GM18858 (cell line): ENCODE measurements around the gene KDM4C.

ENCODE experiments used
- ATAC-seq: cut with Tn5 transposase; IDR thresholded peaks from one replicate; pipeline ENCODE4 v1.9.1; 2021; ENCODE audit not compliant: unreplicated experiment

KDM4C gene

GRCh38 chr9:6852243-6852963 is 94.6 kb downstream of the KDM4C start:
- no peak for ATAC-seq

GRCh38 chr9:6855860-6856259 is 98.1 kb downstream of the KDM4C start:
- no peak for ATAC-seq

DNA sequence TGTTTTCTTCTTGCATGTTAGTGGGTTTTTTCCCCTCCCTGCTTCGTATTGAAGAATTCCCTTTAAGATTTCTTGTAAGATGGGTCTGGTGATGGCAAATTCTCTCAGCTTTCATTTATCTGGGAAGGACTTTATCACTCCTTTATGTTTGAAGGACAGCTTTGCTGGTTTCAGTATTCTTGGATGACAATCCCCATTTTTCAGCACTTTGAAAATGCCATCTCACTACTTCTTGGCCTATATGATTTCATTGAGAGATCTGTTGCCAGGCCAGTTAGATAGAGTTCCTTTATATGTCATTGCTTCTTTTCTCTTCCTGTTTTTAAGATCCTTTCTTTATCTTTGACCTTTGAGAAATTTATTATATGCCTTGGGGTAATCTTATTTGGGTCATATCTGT is 106.3 kb downstream of the KDM4C start:
- no peak for ATAC-seq

- no peak for ATAC-seq
These were observed 111.5 kb downstream of the KDM4C start for GRCh38 chr9:6869081-6869948.

DNA sequence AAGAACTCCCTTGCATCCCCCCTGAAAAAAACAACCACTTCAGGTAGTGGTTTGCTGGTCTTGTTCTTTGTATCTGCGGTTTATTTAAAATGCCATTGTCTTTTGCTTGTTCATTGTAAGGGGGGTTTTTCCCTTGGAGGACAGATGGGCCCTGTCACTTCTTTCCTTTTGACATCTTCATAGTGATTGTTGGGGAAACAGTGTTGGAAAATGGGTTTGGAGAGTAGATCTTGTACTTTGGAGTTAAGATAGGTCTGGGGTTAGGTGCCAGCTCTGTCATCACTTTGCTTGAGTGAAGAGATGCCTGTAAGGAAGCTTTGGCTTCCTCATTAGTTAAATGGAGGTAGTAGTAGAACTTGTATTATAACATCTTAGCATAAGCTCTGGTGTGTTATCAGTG is 112.4 kb downstream of the KDM4C start:
- no peak for ATAC-seq

DNA sequence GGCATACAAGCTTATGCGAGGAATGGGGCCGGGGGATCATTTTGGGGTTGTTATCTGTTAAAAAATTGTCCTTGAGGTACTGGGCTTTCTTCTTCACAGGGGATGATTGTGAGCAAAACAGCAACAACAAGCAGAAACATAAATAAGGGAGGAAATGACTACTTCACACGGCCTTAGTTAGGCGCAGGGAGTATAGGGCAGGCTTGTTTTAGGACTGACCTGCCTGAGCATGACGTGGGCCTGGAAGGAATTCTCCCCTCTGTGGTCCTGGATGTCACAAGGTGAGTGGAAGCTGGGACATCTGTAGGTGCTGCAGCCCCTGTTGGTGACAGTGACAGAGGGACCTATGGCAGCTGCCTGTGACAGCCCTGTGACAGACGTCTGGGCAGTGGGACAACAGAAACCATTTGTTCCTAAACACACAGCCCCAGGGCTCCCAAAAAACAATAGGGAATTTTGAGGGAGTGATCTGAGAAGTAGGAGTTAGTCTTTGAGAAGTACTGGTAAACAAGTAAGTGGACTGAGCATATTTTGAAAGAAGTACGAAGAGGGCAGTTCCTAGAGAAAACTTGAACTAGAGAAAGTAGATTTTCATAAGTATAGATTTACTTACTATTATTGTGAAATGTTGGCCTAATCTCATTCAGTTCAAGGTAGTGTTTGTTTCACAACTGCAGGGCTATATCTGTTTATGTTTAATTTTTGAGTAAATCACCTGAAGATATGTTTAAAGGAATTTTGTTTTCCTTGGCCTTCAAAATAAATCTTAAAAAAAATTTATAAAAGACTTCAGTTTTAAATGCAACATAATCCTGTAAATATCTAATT is 113.1 kb downstream of the KDM4C start:
- ATAC-seq, result no peak

- no peak for ATAC-seq
These were observed 116.1 kb downstream of the KDM4C start for GRCh38 chr9:6873857-6874256.

- no peak for ATAC-seq
These were observed 118.6 kb downstream of the KDM4C start for GRCh38 chr9:6876195-6876894.

- ATAC-seq, result no peak
These were observed 119.9 kb downstream of the KDM4C start for GRCh38 chr9:6877671-6878161.

DNA sequence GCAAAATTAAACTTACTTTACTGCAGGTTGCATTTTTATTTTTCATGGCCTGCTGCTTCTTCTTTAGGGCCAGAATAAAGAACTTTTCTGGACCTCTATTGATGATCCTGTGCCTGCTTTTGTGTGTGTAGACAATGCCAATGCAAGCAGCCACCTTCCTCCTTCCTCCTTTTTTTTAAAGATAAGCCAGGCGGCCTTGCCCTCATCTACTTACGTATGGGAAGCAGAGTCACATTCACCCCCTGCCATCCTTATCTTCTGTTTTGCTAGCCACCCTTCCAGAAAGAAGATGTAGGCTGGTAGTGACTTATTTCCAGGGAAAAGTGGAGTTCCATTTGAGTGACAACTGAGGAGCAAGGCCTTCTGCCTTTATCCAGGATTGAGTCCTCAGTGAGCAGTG is 122.9 kb downstream of the KDM4C start:
- no peak for ATAC-seq

- no peak for ATAC-seq
These were observed 126.3 kb downstream of the KDM4C start for GRCh38 chr9:6884101-6884500.

DNA sequence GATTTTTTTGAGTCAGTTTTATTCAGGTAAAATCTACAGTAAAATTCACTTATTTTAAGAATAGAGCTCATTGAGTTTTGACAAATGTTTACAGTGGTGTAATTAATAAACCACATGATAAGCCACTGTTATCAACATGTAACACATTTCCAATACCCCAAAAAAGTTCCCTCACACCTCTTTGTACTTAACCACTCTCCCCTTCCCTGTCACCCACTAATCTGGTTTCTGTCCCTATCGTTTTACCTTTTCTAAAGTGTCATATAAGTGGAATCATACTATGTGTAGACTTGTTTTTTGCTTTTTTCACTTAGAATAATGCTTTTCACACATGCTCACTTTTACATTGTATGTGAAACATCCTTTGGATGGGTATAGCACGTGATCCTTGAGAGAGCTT is 127.2 kb downstream of the KDM4C start:
- no peak for ATAC-seq

- no peak for ATAC-seq
These were observed 129.3 kb downstream of the KDM4C start for GRCh38 chr9:6887051-6887450.

GRCh38 chr9:6889868-6890267 is 132.1 kb downstream of the KDM4C start:
- no peak for ATAC-seq

- ATAC-seq, result peak; percentile 14
These were observed 135.8 kb downstream of the KDM4C start for GRCh38 chr9:6893350-6894131.

DNA sequence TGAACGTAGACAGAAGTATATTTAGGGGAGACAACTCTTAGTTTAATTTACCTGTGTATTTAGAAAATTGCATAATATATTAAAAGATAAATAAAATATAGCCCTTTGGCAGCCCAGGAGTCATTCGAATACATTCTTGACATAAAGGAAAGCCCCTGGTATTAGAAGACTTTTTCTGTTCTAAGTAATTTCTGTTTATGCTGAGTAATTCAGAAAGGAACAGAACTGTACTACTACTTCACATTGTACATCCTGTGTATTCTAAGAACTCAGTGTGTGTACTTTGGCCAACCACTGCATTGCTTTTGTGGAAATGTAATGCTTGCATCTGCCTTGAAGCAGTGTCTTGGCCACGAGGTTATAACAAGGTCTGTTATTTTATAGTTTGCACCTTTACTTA is 136.4 kb downstream of the KDM4C start:
- ATAC-seq, result peak; percentile 95

DNA sequence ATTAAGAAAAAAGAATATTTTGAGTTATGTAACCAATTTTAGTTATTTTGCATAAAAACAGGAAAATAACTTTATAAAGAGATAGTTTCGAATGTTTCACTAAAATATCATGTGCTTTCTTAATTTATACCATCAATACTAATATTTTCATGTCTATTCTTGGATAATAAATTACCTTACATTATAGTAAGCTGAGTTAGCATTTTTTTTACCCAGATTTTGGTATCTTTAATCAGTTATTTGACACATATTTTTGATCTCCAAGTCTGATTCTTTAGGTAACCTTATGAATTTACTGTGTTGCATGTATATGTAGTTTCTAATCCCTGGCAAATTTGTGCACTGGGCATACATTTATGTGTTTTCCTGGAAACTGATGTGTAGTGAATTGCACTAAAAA is 138.0 kb downstream of the KDM4C start:
- ATAC-seq, result no peak

DNA sequence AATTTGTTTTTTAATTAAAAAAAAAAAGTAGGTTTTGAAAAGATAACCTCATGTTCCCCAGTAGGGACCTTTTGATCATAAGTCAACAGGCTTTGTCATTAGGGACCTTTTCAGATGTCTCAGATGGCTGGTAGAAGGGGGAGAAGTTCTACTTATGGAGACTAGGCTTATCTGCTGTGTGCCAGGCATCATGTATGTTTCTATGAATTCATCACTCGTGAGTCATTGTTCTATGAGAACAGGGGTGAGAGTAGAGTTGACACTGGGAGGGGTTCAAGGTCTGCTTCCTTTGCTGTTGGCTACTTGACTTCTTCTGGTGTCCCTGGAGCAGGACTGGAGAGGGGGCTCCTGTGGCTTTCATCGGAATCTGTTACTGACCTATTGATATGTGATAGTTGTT is 138.8 kb downstream of the KDM4C start:
- ATAC-seq, result no peak

- no peak for ATAC-seq
These were observed 139.5 kb downstream of the KDM4C start for GRCh38 chr9:6897207-6897822.

DNA sequence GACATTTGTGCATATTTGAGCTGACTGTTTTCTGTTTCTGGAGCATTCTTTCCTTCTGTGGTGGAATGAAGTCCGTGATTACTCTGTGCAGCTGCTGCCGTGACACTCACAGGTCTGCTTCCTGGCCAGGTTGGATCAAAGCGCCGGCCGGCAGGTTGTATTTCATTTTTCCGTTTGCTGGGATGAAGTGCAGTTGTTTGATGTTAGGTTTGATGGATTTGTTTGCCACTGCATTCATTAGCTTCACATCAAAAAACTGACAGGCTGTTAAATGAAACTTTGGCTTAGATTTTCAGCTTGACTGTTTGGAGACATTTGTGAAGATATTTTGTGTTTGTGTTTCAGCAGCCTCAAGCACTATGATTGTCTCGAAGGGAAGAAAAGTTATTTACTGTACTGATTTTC is 140.1 kb downstream of the KDM4C start:
- ATAC-seq, result no peak
